Measurements from ENCODE around the gene ZBTB7A. TPM values are rescaled to one million over a fixed set of nuclear protein-coding genes. Genes with fewer than 3 reads are reported as not detected.

The ZBTB7A gene
- total and polyA plus RNA-seq, 7 experiments from 2014 or later, result 15.3 to 76.0 (median 49.1) TPM

DNA sequence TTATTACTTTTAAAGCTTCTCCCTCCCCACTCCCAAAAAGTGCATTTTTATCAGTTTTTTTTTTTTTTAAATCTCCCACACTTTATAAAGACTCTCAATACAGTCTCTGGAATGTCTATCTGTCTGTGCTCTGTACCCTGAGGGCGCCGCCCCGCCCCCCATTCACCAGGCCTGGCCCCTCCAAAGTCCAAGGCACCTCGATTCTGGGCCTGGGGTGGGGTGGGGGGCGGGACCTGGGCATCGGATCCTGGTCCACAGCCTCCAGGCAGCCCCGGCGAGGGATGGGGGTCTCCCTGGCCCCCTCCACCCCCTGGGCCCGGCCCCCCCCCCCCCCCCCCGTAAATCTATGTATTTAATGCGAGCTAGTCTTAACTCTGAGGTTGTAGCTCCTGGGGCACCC lies 23.3 kb downstream of the ZBTB7A start:
- no peaks in the 10 kb centered on the region for H3K27me3 ChIP-seq (ENCODE audit: control insufficient read depth in 2 of 2, insufficient read depth in 2 of 2, low read length in 2 of 2)
- no peak for ATAC-seq
- Mint-ChIP-seq H3K9me3 (no peaks in the 10 kb centered on the region), H3K4me1 (peaks cover 3 to 18% (median 13%) of the 10 kb centered on the region in 7 donors), H3K27me3 (no peaks in the 10 kb centered on the region), H3K36me3 (peaks cover 0 to 10% (median 6%) of the 10 kb centered on the region in 5 donors), H3K4me3 (no peak overlapping the region), H3K27ac (peak overlapping the region in 1 of 9 donors; percentile 38)
- peaks cover 0 to 16% (median 0%) of the 10 kb centered on the region in 3 experiments for H3K36me3 ChIP-seq (ENCODE audit: control insufficient read depth in 2 of 3, insufficient read depth in 3 of 3, low read length in 3 of 3)
- intact Hi-C loops (cut with micrococcal nuclease), result no loop called here
- ChIA-PET CTCF (interaction anchor here (0.6 kb wide), 1 partner anchor 789 kb away, joined by 3 read pairs; no protein-coding TSS in a partner anchor), POLR2A (no interaction called here)
- peaks cover 0 to 3% of the 10 kb centered on the region in 2 donors for H3K4me1 ChIP-seq (ENCODE audit: control insufficient read depth in 2 of 2, insufficient read depth in 2 of 2, low read length in 2 of 2)
- H3K4me3 ChIP-seq (ENCODE audit: low read length), result no peak overlapping the region
- H3K9me3 ChIP-seq (ENCODE audit: control insufficient read depth in 2 of 3, low read length in 3 of 3), result no peaks in the 10 kb centered on the region
- no peak overlapping the region for H3K27ac ChIP-seq (ENCODE audit: low read depth, low read length)
- no peak for DNase-seq

GRCh38 chr19:4042731-4043082 lies 24.0 kb downstream of the ZBTB7A start:
- intact Hi-C loops (cut with micrococcal nuclease), result no loop called here
- CTCF ChIA-PET, result no interaction called here
- H3K36me3 ChIP-seq (ENCODE audit: control insufficient read depth in 2 of 3, insufficient read depth in 3 of 3, low read length in 3 of 3), result peaks cover 0 to 13% (median 0%) of the 10 kb centered on the region in 3 experiments

DNA sequence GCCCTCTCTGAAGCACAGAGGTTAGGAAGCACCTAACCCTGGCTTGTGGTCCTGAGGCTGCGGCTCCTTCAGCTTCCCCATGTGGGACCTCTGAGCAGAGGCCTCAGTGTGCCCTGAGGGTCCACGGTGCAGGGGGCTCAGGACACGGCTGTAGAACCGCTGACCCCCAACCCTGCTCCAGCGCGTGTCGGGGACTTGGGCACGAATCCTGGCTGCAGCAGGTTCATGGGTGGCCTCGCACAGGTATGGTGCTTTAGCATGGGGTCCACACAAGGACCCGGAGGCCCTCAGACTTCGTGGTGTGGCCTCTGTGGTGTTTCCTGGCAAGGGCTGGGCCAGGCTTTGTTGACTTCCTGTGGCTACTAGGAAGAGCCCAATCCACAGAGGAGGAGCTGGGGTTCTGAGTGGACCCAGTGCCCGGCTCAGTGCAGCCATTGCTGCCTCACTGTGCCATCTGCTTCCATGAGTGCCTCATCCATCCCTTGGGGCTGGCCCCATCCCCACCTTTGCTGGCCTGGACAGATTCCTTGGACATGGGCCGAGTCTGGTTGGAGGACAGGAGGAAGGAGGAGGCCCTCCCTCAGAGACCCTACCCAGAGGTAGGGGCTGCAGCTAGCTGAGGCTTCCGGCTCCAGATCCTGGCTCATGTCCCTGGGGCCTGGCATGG lies 24.5 kb downstream of the ZBTB7A start:
- H3K4me3 Mint-ChIP-seq, result no peak overlapping the region
- H3K27ac Mint-ChIP-seq, result no peak overlapping the region
- POLR2A ChIA-PET, result no interaction called here
- H3K4me1 Mint-ChIP-seq, result peaks cover 3 to 18% (median 11%) of the 10 kb centered on the region in 7 donors
- Histone ChIP-seq H3K27ac (ENCODE audit: low read depth, low read length) (no peak overlapping the region), H3K9me3 (ENCODE audit: control insufficient read depth in 2 of 3, low read length in 3 of 3) (no peaks in the 10 kb centered on the region), H3K27me3 (ENCODE audit: control insufficient read depth in 2 of 2, insufficient read depth in 2 of 2, low read length in 2 of 2) (no peaks in the 10 kb centered on the region), H3K4me1 (ENCODE audit: control insufficient read depth in 2 of 2, insufficient read depth in 2 of 2, low read length in 2 of 2) (peaks cover 0 to 3% of the 10 kb centered on the region in 2 donors), H3K4me3 (ENCODE audit: low read length) (no peak overlapping the region), H3K36me3 (ENCODE audit: control insufficient read depth in 2 of 3, insufficient read depth in 3 of 3, low read length in 3 of 3) (peaks cover 0 to 18% (median 0%) of the 10 kb centered on the region in 3 experiments)
- peaks cover 0 to 9% (median 6%) of the 10 kb centered on the region in 5 donors for H3K36me3 Mint-ChIP-seq
- no peaks in the 10 kb centered on the region for H3K27me3 Mint-ChIP-seq
- H3K9me3 Mint-ChIP-seq, result no peaks in the 10 kb centered on the region
- intact Hi-C loops (cut with micrococcal nuclease), result no loop called here
- no peak for DNase-seq
- ATAC-seq, result peak; percentile 13
- CTCF ChIA-PET, result no interaction called here

More at GRCh38 chr19:4042731-4043082, 24.0 kb downstream of the ZBTB7A start:
- H3K36me3 Mint-ChIP-seq, result peaks cover 0 to 9% (median 6%) of the 10 kb centered on the region in 5 donors
- ATAC-seq (no peak), DNase-seq (no peak)
- Histone ChIP-seq H3K27me3 (ENCODE audit: control insufficient read depth in 2 of 2, insufficient read depth in 2 of 2, low read length in 2 of 2) (no peaks in the 10 kb centered on the region), H3K4me3 (ENCODE audit: low read length) (no peak overlapping the region), H3K4me1 (ENCODE audit: control insufficient read depth in 2 of 2, insufficient read depth in 2 of 2, low read length in 2 of 2) (peaks cover 0 to 3% of the 10 kb centered on the region in 2 donors), H3K27ac (ENCODE audit: low read depth, low read length) (no peak overlapping the region), H3K9me3 (ENCODE audit: control insufficient read depth in 2 of 3, low read length in 3 of 3) (no peaks in the 10 kb centered on the region)
- no peaks in the 10 kb centered on the region for H3K27me3 Mint-ChIP-seq
- POLR2A ChIA-PET, result no interaction called here
- no peak overlapping the region for H3K27ac Mint-ChIP-seq
- no peaks in the 10 kb centered on the region for H3K9me3 Mint-ChIP-seq
- no peak overlapping the region for H3K4me3 Mint-ChIP-seq
- peaks cover 3 to 18% (median 13%) of the 10 kb centered on the region in 7 donors for H3K4me1 Mint-ChIP-seq

GRCh38 chr19:4038661-4039423 lies 27.9 kb downstream of the ZBTB7A start:
- Histone ChIP-seq H3K4me1 (ENCODE audit: control insufficient read depth in 2 of 2, insufficient read depth in 2 of 2, low read length in 2 of 2) (no peaks in the 10 kb centered on the region), H3K27me3 (ENCODE audit: control insufficient read depth in 2 of 2, insufficient read depth in 2 of 2, low read length in 2 of 2) (no peaks in the 10 kb centered on the region), H3K4me3 (ENCODE audit: low read length) (no peak overlapping the region), H3K27ac (ENCODE audit: low read depth, low read length) (no peak overlapping the region), H3K9me3 (ENCODE audit: control insufficient read depth in 2 of 3, low read length in 3 of 3) (no peaks in the 10 kb centered on the region), H3K36me3 (ENCODE audit: control insufficient read depth in 2 of 3, insufficient read depth in 3 of 3, low read length in 3 of 3) (peaks cover 0 to 40% (median 0%) of the 10 kb centered on the region in 3 experiments)
- H3K4me1 Mint-ChIP-seq, result peaks cover 0 to 7% (median 4%) of the 10 kb centered on the region in 7 donors
- ChIA-PET CTCF (no interaction called here), POLR2A (interaction anchor here (0.6 kb wide), 1 partner anchor 32 kb away, joined by 3 read pairs; no protein-coding TSS in a partner anchor)
- H3K27me3 Mint-ChIP-seq, result no peaks in the 10 kb centered on the region
- peak overlapping the region in 1 of 9 donors; percentile 14 for H3K27ac Mint-ChIP-seq
- peaks cover 0 to 11% (median 0%) of the 10 kb centered on the region in 5 donors for H3K36me3 Mint-ChIP-seq
- H3K9me3 Mint-ChIP-seq, result no peaks in the 10 kb centered on the region
- no peak for ATAC-seq
- H3K4me3 Mint-ChIP-seq, result no peak overlapping the region
- DNase-seq, result no peak
- intact Hi-C loops (cut with micrococcal nuclease), result no loop called here

- DNase-seq (no peak), ATAC-seq (no peak)
- no peaks in the 10 kb centered on the region for H3K9me3 ChIP-seq (ENCODE audit: control insufficient read depth in 2 of 3, low read length in 3 of 3)
- no peaks in the 10 kb centered on the region for H3K4me1 ChIP-seq (ENCODE audit: control insufficient read depth in 2 of 2, insufficient read depth in 2 of 2, low read length in 2 of 2)
- H3K36me3 ChIP-seq (ENCODE audit: control insufficient read depth in 2 of 3, insufficient read depth in 3 of 3, low read length in 3 of 3), result peaks cover 0 to 48% (median 0%) of the 10 kb centered on the region in 3 experiments
- intact Hi-C loops (cut with micrococcal nuclease), result no loop called here
- no peak overlapping the region for H3K4me3 Mint-ChIP-seq
- H3K27ac Mint-ChIP-seq, result no peak overlapping the region
- POLR2A ChIA-PET, result no interaction called here
- H3K9me3 Mint-ChIP-seq, result no peaks in the 10 kb centered on the region
- no peaks in the 10 kb centered on the region for H3K27me3 ChIP-seq (ENCODE audit: control insufficient read depth in 2 of 2, insufficient read depth in 2 of 2, low read length in 2 of 2)
- H3K27ac ChIP-seq (ENCODE audit: low read depth, low read length), result no peak overlapping the region
- CTCF ChIA-PET, result no interaction called here
- peaks cover 0 to 11% (median 0%) of the 10 kb centered on the region in 5 donors for H3K36me3 Mint-ChIP-seq
- no peak overlapping the region for H3K4me3 ChIP-seq (ENCODE audit: low read length)
- H3K4me1 Mint-ChIP-seq, result peaks cover 0 to 7% (median 3%) of the 10 kb centered on the region in 7 donors
- H3K27me3 Mint-ChIP-seq, result no peaks in the 10 kb centered on the region
These were observed 28.6 kb downstream of the ZBTB7A start for GRCh38 chr19:4038057-4038456.

DNA sequence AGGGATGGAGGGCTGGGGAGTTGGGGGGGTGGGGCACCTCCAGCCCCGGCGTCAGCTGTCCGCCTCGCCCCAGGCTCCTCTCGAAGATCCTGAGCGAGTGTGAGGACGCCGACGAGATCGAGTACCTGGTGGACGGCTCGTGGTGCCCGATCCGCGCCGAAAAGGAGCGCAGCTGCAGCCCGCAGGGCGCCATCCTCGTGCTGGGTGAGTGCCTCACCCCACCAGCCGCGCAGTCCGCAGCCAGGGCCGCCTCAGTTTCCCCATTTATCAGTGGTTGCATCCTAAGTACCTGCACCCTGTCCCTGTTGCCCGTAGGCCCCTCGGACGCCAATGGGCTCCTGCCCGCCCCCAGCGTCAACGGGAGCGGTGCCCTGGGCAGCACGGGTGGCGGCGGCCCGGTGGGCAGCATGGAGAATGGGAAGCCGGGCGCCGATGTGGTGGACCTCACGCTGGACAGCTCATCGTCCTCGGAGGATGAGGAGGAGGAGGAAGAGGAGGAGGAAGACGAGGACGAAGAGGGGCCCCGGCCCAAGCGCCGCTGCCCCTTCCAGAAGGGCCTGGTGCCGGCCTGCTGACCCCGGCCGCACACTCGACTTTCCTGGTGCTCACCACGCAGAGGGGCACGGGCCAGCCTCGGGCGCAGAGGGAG lies 29.3 kb downstream of the ZBTB7A start:
- ATAC-seq (no peak), DNase-seq (no peak)
- H3K4me1 Mint-ChIP-seq, result peaks cover 0 to 7% (median 3%) of the 10 kb centered on the region in 7 donors
- intact Hi-C loops (cut with micrococcal nuclease), result no loop called here
- Histone ChIP-seq H3K9me3 (ENCODE audit: control insufficient read depth in 2 of 3, low read length in 3 of 3) (no peaks in the 10 kb centered on the region), H3K27me3 (ENCODE audit: control insufficient read depth in 2 of 2, insufficient read depth in 2 of 2, low read length in 2 of 2) (no peaks in the 10 kb centered on the region), H3K36me3 (ENCODE audit: control insufficient read depth in 2 of 3, insufficient read depth in 3 of 3, low read length in 3 of 3) (peaks cover 0 to 54% (median 0%) of the 10 kb centered on the region in 3 experiments), H3K4me3 (ENCODE audit: low read length) (no peak overlapping the region), H3K27ac (ENCODE audit: low read depth, low read length) (no peak overlapping the region), H3K4me1 (ENCODE audit: control insufficient read depth in 2 of 2, insufficient read depth in 2 of 2, low read length in 2 of 2) (no peaks in the 10 kb centered on the region)
- H3K9me3 Mint-ChIP-seq, result no peaks in the 10 kb centered on the region
- CTCF ChIA-PET, result no interaction called here
- H3K36me3 Mint-ChIP-seq, result peaks cover 0 to 11% (median 0%) of the 10 kb centered on the region in 5 donors
- no peaks in the 10 kb centered on the region for H3K27me3 Mint-ChIP-seq
- H3K4me3 Mint-ChIP-seq, result no peak overlapping the region
- peak overlapping the region in 1 of 9 donors; percentile 14 for H3K27ac Mint-ChIP-seq
- POLR2A ChIA-PET, result interaction anchor here (0.6 kb wide), 1 partner anchor 103 kb away, joined by 3 read pairs; no protein-coding TSS in a partner anchor

Data from naive thymus-derived CD4-positive, alpha-beta T cell (primary cell).